Stimulated activated CD8-positive, alpha-beta memory T cell treated with anti-CD3 and anti-CD28 coated beads, Interleukin-2, amount 100 ng/mL, for 48 hours (primary cell): ENCODE data around the gene FAM13B.
"Not testable (repeated sequence)": the region's sequence is repeated elsewhere in the genome, so short reads cannot be mapped to it uniquely, and the experiment has no call there.

Experiments used
- DNase-seq, 2 donors: peaks; one replicate each; pipeline ENCODE4 v3.0.0-alpha.2; 2020; ENCODE audit warnings: low read depth in 2 of 2

FAM13B gene

GRCh38 chr5:138032572-138033385 lies at the start of gene FAM13B:
Gene FAM13B (minus strand): TSS chr5:138033079. CDS start chr5:138019111, 13,968 bp downstream.
- peak; percentile 69 to 70 for DNase-seq

GRCh38 chr5:138082033-138082432 lies 49.2 kb upstream of the FAM13B start:
- no peak for DNase-seq

- no peak for DNase-seq
These were observed 45.2 kb upstream of the FAM13B start for GRCh38 chr5:138078006-138078643.

GRCh38 chr5:138077064-138077696 lies 44.3 kb upstream of the FAM13B start:
- peak in 1 of 2 donors; percentile 14 for DNase-seq

GRCh38 chr5:138070026-138070425 lies 37.1 kb upstream of the FAM13B start:
- DNase-seq = not testable (repeated sequence)

- peak; percentile 53 to 65 for DNase-seq
These were observed 36.1 kb upstream of the FAM13B start for GRCh38 chr5:138068742-138069600.

GRCh38 chr5:138067945-138068344 lies 35.1 kb upstream of the FAM13B start:
- DNase-seq = no peak

- DNase-seq = no peak
These were observed 32.2 kb upstream of the FAM13B start for GRCh38 chr5:138065102-138065501.

GRCh38 chr5:138064526-138064925 lies 31.6 kb upstream of the FAM13B start:
- DNase-seq = no peak

- DNase-seq = no peak
These were observed 22.1 kb upstream of the FAM13B start for GRCh38 chr5:138054847-138055558.

- DNase-seq = no peak
These were observed 21.3 kb upstream of the FAM13B start for GRCh38 chr5:138054206-138054605.

GRCh38 chr5:138053554-138053953 lies 20.7 kb upstream of the FAM13B start:
- no peak for DNase-seq

- DNase-seq = not testable (repeated sequence)
These were observed 19.8 kb upstream of the FAM13B start for GRCh38 chr5:138052718-138053117.

- no peak for DNase-seq
These were observed 18.8 kb upstream of the FAM13B start for GRCh38 chr5:138051441-138052296.

GRCh38 chr5:138045283-138045682 lies 12.4 kb upstream of the FAM13B start:
- not testable (repeated sequence) for DNase-seq

GRCh38 chr5:138038826-138039225 lies 5.9 kb upstream of the FAM13B start:
- DNase-seq = no peak

GRCh38 chr5:138037907-138038633 lies 5.2 kb upstream of the FAM13B start:
- DNase-seq = no peak

GRCh38 chr5:138037271-138037670 lies 4.4 kb upstream of the FAM13B start:
- DNase-seq = no peak
